KMS-11 (cell line): Measurements from ENCODE around the gene CYSLTR1.

Experiments
- H2AFZ ChIP-seq: fragments of 200-600 bp; sonication (generic); 2 replicates; pipeline ENCODE4 v1.6.1; 2016; ENCODE audit warnings: antibody characterized with exemption, mixed run types, low read depth
- H3K27ac ChIP-seq: fragments of 200-600 bp; sonication (generic); 2 replicates; pipeline ENCODE4 v1.6.1; 2016; ENCODE audit warnings: mild to moderate bottlenecking, mixed run types
- H3K27me3 ChIP-seq: fragments of 200-600 bp; sonication (generic); 2 replicates; pipeline ENCODE4 v1.6.1; 2017; ENCODE audit warnings: mild to moderate bottlenecking, low read depth, mixed run types, moderate library complexity; ENCODE audit not compliant: insufficient read depth
- H3K36me3 ChIP-seq: fragments of 200-600 bp; sonication (generic); 2 replicates; pipeline ENCODE4 v1.6.1; 2017; ENCODE audit warnings: mild to moderate bottlenecking, mixed run types; ENCODE audit not compliant: insufficient read depth
- H3K4me1 ChIP-seq: fragments of 200-600 bp; sonication (generic); 2 replicates; pipeline ENCODE4 v1.6.1; 2016; ENCODE audit warnings: mild to moderate bottlenecking, low read depth, mixed run types; ENCODE audit not compliant: poor library complexity, severe bottlenecking
- H3K4me2 ChIP-seq: fragments of 200-600 bp; sonication (generic); 2 replicates; pipeline ENCODE4 v1.7.0; 2016; ENCODE audit warnings: mild to moderate bottlenecking, mixed run types
- H3K4me3 ChIP-seq: fragments of 200-600 bp; sonication (generic); IDR thresholded peaks from 2 replicates; pipeline ENCODE4 v1.6.1; 2017; ENCODE audit warnings: low read depth, low read length, mixed read lengths; ENCODE audit not compliant: insufficient read depth
- H3K79me2 ChIP-seq: fragments of 200-600 bp; sonication (generic); 2 replicates; pipeline ENCODE4 v1.6.1; 2016; ENCODE audit warnings: low read depth, mixed run types; ENCODE audit not compliant: insufficient read depth
- H3K9ac ChIP-seq: fragments of 200-600 bp; sonication (generic); 2 replicates; pipeline ENCODE4 v1.6.1; 2016; ENCODE audit warnings: mild to moderate bottlenecking, mixed run types
- H4K20me1 ChIP-seq: fragments of 200-600 bp; sonication (generic); 2 replicates; pipeline ENCODE4 v1.6.1; 2016; ENCODE audit warnings: mild to moderate bottlenecking, mixed run types; ENCODE audit not compliant: insufficient read depth
- TF ChIP-seq, protein P1 (sequence below): fragments of 200-600 bp; sonication (generic); conservative IDR thresholded peaks from 2 replicates; pipeline ENCODE4 v1.6.1; 2017; ENCODE audit warnings: low read depth, mild to moderate bottlenecking, antibody characterized with exemption, low read length, moderate library complexity, mixed read lengths

The CYSLTR1 gene

GRCh38 chrX:78321809-78322208 lies 5.6 kb downstream of the CYSLTR1 start:
- Histone ChIP-seq H3K36me3 (no peaks in the 10 kb centered on the region), H3K4me2 (no peak overlapping the region), H3K27ac (no peak overlapping the region), H3K4me3 (no peak overlapping the region), H3K27me3 (no peaks in the 10 kb centered on the region), H3K79me2 (no peaks in the 10 kb centered on the region), H2AFZ (no peak overlapping the region), H3K4me1 (no peaks in the 10 kb centered on the region), H4K20me1 (no peaks in the 10 kb centered on the region), H3K9ac (no peak overlapping the region)
- TF ChIP-seq, protein P1, sequence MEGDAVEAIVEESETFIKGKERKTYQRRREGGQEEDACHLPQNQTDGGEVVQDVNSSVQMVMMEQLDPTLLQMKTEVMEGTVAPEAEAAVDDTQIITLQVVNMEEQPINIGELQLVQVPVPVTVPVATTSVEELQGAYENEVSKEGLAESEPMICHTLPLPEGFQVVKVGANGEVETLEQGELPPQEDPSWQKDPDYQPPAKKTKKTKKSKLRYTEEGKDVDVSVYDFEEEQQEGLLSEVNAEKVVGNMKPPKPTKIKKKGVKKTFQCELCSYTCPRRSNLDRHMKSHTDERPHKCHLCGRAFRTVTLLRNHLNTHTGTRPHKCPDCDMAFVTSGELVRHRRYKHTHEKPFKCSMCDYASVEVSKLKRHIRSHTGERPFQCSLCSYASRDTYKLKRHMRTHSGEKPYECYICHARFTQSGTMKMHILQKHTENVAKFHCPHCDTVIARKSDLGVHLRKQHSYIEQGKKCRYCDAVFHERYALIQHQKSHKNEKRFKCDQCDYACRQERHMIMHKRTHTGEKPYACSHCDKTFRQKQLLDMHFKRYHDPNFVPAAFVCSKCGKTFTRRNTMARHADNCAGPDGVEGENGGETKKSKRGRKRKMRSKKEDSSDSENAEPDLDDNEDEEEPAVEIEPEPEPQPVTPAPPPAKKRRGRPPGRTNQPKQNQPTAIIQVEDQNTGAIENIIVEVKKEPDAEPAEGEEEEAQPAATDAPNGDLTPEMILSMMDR = no peak

- Histone ChIP-seq H3K9ac (no peak overlapping the region), H4K20me1 (no peaks in the 10 kb centered on the region), H3K27me3 (no peaks in the 10 kb centered on the region), H2AFZ (no peak overlapping the region), H3K4me3 (no peak overlapping the region), H3K27ac (no peak overlapping the region), H3K4me2 (no peak overlapping the region), H3K4me1 (no peaks in the 10 kb centered on the region), H3K36me3 (no peaks in the 10 kb centered on the region), H3K79me2 (no peaks in the 10 kb centered on the region)
- TF ChIP-seq, protein P1 = no peak
Measured at GRCh38 chrX:78316265-78316664, 11.1 kb downstream of the CYSLTR1 start.

DNA sequence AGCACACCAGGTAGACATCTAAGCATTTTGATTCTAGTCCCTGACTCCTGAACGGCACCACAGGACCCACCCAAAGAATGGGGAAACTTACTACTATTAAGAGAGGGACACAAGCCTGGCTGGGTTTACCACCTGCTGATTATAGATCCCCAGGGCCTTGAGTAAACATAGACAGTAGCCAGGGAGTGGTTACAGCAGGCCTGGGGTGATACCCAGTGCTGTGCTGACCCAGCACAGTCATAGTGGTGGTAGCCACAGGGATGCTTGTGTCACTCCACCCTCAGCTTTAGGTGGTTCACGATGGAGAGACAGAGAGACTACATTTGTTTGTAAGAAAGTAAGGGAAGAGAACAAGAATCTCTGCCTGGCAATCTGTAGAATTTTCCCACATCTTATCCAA lies 11.7 kb downstream of the CYSLTR1 start:
- no peak overlapping the region for H2AFZ ChIP-seq
- TF ChIP-seq, protein P1 = no peak
- H3K27ac ChIP-seq = no peak overlapping the region
- no peaks in the 10 kb centered on the region for H3K4me1 ChIP-seq
- no peaks in the 10 kb centered on the region for H3K79me2 ChIP-seq
- H3K27me3 ChIP-seq = no peaks in the 10 kb centered on the region
- H3K4me2 ChIP-seq = no peak overlapping the region
- H4K20me1 ChIP-seq = no peaks in the 10 kb centered on the region
- H3K9ac ChIP-seq = no peak overlapping the region
- H3K36me3 ChIP-seq = no peaks in the 10 kb centered on the region
- no peak overlapping the region for H3K4me3 ChIP-seq

- H4K20me1 ChIP-seq = no peaks in the 10 kb centered on the region
- no peak overlapping the region for H3K9ac ChIP-seq
- H2AFZ ChIP-seq = no peak overlapping the region
- no peak overlapping the region for H3K4me3 ChIP-seq
- H3K79me2 ChIP-seq = no peaks in the 10 kb centered on the region
- TF ChIP-seq, protein P1 = no peak
- H3K27ac ChIP-seq = no peak overlapping the region
- H3K4me1 ChIP-seq = no peaks in the 10 kb centered on the region
- no peaks in the 10 kb centered on the region for H3K36me3 ChIP-seq
- no peak overlapping the region for H3K4me2 ChIP-seq
- no peaks in the 10 kb centered on the region for H3K27me3 ChIP-seq
Measured at GRCh38 chrX:78314561-78314960, 12.8 kb downstream of the CYSLTR1 start.
